ENCODE data around the gene CCNL2. TPM values are rescaled to one million over a fixed set of nuclear protein-coding genes. Genes with fewer than 3 reads are reported as not detected.
"Not testable (repeated sequence)": the region's sequence is repeated elsewhere in the genome, so short reads cannot be mapped to it uniquely, and the experiment has no call there.

CCNL2 gene
- total and polyA plus RNA-seq, 2 donors (not counting 1 experiment from before 2014, with no cell fraction given): 102 to 116 TPM

GRCh38 chr1:1406101-1406820 lies 7.1 kb upstream of the CCNL2 start:
- peaks cover 3% of the 10 kb centered on the region for H3K4me1 ChIP-seq (ENCODE audit: control insufficient read depth, extremely low read depth, insufficient read depth, low read length)
- TF ChIP-seq CTCF (conservative IDR thresholded peaks at IDR 0.05 in 1 of 2, IDR thresholded peaks at IDR 0.05 in 1 of 2; ENCODE audit: low read depth in 1 of 2, low read length in 2 of 2) (no peak), EZH2 (IDR thresholded peaks at IDR 0.05; ENCODE audit: low read length, missing control alignments) (no peak)
- peaks cover 15% of the 10 kb centered on the region for H3K36me3 ChIP-seq (ENCODE audit: control insufficient read depth, insufficient read depth, low read length)
- peaks cover 57% of the 10 kb centered on the region for H3K79me2 ChIP-seq (ENCODE audit: control insufficient read depth, insufficient read depth, low read length)
- H2AFZ ChIP-seq (ENCODE audit: low read length): no peak overlapping the region
- no peaks in the 10 kb centered on the region for H3K27me3 ChIP-seq (ENCODE audit: control insufficient read depth, insufficient read depth, low read length)
- H3K9ac ChIP-seq (ENCODE audit: insufficient read depth, low read length): peak overlapping the region; percentile 95
- H4K20me1 ChIP-seq (ENCODE audit: control insufficient read depth, extremely low read depth, insufficient read depth, low read length): no peaks in the 10 kb centered on the region
- H3K4me2 ChIP-seq (ENCODE audit: extremely low read depth, insufficient read depth, low read length): peak overlapping the region; percentile 81
- H3K4me3 ChIP-seq (replicated peaks in 1 of 4; ENCODE audit: control extremely low read depth in 1 of 4, insufficient read depth in 1 of 4, low read depth in 3 of 4, low read length in 4 of 4): peak overlapping the region; percentile 82 to 94 (median 92)
- no peak for DNase-seq (ENCODE audit: low read depth in 2 of 2)
- H3K27ac ChIP-seq (ENCODE audit: insufficient read depth, low read length): peak overlapping the region; percentile 73
- no peaks in the 10 kb centered on the region for H3K9me3 ChIP-seq (ENCODE audit: control insufficient read depth, insufficient read depth, low read depth, low read length)

GRCh38 chr1:1403653-1404052 lies 4.5 kb upstream of the CCNL2 start:
- no peak for DNase-seq (ENCODE audit: low read depth in 2 of 2)

GRCh38 chr1:1402901-1403392 lies 3.8 kb upstream of the CCNL2 start:
- not testable (repeated sequence) for H3K27me3 ChIP-seq (ENCODE audit: control insufficient read depth, insufficient read depth, low read length); H2AFZ ChIP-seq (ENCODE audit: low read length); H3K9me3 ChIP-seq (ENCODE audit: control insufficient read depth, insufficient read depth, low read depth, low read length); H4K20me1 ChIP-seq (ENCODE audit: control insufficient read depth, extremely low read depth, insufficient read depth, low read length); DNase-seq (ENCODE audit: low read depth in 2 of 2); H3K27ac ChIP-seq (ENCODE audit: insufficient read depth, low read length); H3K9ac ChIP-seq (ENCODE audit: insufficient read depth, low read length); H3K4me3 ChIP-seq (replicated peaks in 1 of 4; ENCODE audit: control extremely low read depth in 1 of 4, insufficient read depth in 1 of 4, low read depth in 3 of 4, low read length in 4 of 4); H3K4me2 ChIP-seq (ENCODE audit: extremely low read depth, insufficient read depth, low read length)
- H3K36me3 ChIP-seq (ENCODE audit: control insufficient read depth, insufficient read depth, low read length): peaks cover 26% of the 10 kb centered on the region
- peaks cover 15% of the 10 kb centered on the region for H3K4me1 ChIP-seq (ENCODE audit: control insufficient read depth, extremely low read depth, insufficient read depth, low read length)
- H3K79me2 ChIP-seq (ENCODE audit: control insufficient read depth, insufficient read depth, low read length): peaks cover 72% of the 10 kb centered on the region

More at GRCh38 chr1:1403653-1404052, 4.5 kb upstream of the CCNL2 start:
- H3K4me1 ChIP-seq (ENCODE audit: control insufficient read depth, extremely low read depth, insufficient read depth, low read length): peaks cover 14% of the 10 kb centered on the region
- TF ChIP-seq CTCF (conservative IDR thresholded peaks at IDR 0.05 in 1 of 2, IDR thresholded peaks at IDR 0.05 in 1 of 2; ENCODE audit: low read depth in 1 of 2, low read length in 2 of 2) (no peak), EZH2 (IDR thresholded peaks at IDR 0.05; ENCODE audit: low read length, missing control alignments) (no peak)
- peaks cover 72% of the 10 kb centered on the region for H3K79me2 ChIP-seq (ENCODE audit: control insufficient read depth, insufficient read depth, low read length)
- no peak overlapping the region for H3K9ac ChIP-seq (ENCODE audit: insufficient read depth, low read length)
- H2AFZ ChIP-seq (ENCODE audit: low read length): no peak overlapping the region
- H3K4me3 ChIP-seq (replicated peaks in 1 of 4; ENCODE audit: control extremely low read depth in 1 of 4, insufficient read depth in 1 of 4, low read depth in 3 of 4, low read length in 4 of 4): no peak overlapping the region
- H3K36me3 ChIP-seq (ENCODE audit: control insufficient read depth, insufficient read depth, low read length): peaks cover 25% of the 10 kb centered on the region
- no peaks in the 10 kb centered on the region for H3K27me3 ChIP-seq (ENCODE audit: control insufficient read depth, insufficient read depth, low read length)
- H3K9me3 ChIP-seq (ENCODE audit: control insufficient read depth, insufficient read depth, low read depth, low read length): no peaks in the 10 kb centered on the region
- no peak overlapping the region for H3K27ac ChIP-seq (ENCODE audit: insufficient read depth, low read length)
- no peaks in the 10 kb centered on the region for H4K20me1 ChIP-seq (ENCODE audit: control insufficient read depth, extremely low read depth, insufficient read depth, low read length)
- H3K4me2 ChIP-seq (ENCODE audit: extremely low read depth, insufficient read depth, low read length): no peak overlapping the region

All from fibroblast of lung (primary cell).